Kidney (tissue), 14 donors: Measurements from ENCODE around the gene MAP3K14. TPM values are rescaled to one million over a fixed set of nuclear protein-coding genes. Genes with fewer than 3 reads are reported as not detected.

Source experiments
- DNase-seq, 5 donors: peaks; one replicate each; pipeline ENCODE4 v3.0.0-alpha.2; 2013 to 2020
- FAIRE-seq: peaks from 2 replicates; lab custom pipeline; 2012; peaks lifted over from hg19 to GRCh38; lab: Jason Lieb, UNC
- H3K27ac ChIP-seq, 2 donors: one replicate each; pipeline ENCODE4 v1.7.0; 2013; ENCODE audit warnings: low read depth in 2 of 2, low read length in 2 of 2, inconsistent platforms in 1 of 2
- H3K27me3 ChIP-seq: one replicate; pipeline ENCODE4 v1.7.1; 2013; ENCODE audit warnings: low read length, inconsistent platforms; ENCODE audit not compliant: control insufficient read depth, insufficient read depth
- H3K36me3 ChIP-seq, 3 donors: one replicate each; pipeline versions ENCODE4 v1.7.0 to v1.7.1; 2013; ENCODE audit warnings: low read length in 3 of 3, control low read depth in 1 of 3, inconsistent platforms in 1 of 3; ENCODE audit not compliant: insufficient read depth in 3 of 3, control insufficient read depth in 2 of 3
- H3K4me1 ChIP-seq, 3 donors: one replicate each; pipeline versions ENCODE4 v1.7.0 to v1.7.1; 2013; ENCODE audit warnings: low read length in 3 of 3, inconsistent platforms in 1 of 3, low read depth in 1 of 3; ENCODE audit not compliant: control insufficient read depth in 2 of 3, insufficient read depth in 2 of 3
- H3K4me3 ChIP-seq, 3 donors: one replicate each; pipeline versions ENCODE4 v1.7.0 to v1.8.1; 2013; ENCODE audit warnings: low read length in 3 of 3, control low read depth in 1 of 3, inconsistent platforms in 1 of 3
- H3K9ac ChIP-seq, 3 donors: one replicate each; pipeline versions ENCODE4 v1.7.0 to v1.7.1; 2013; ENCODE audit warnings: low read length in 3 of 3, control low read depth in 1 of 3, inconsistent platforms in 1 of 3
- H3K9me3 ChIP-seq, 3 donors: one replicate each; pipeline versions ENCODE4 v1.7.0 to v1.7.1; 2013; ENCODE audit warnings: low read length in 3 of 3, control low read depth in 1 of 3, inconsistent platforms in 1 of 3; ENCODE audit not compliant: control insufficient read depth in 2 of 3, insufficient read depth in 1 of 3
- CTCF ChIP-seq: IDR thresholded peaks from 3 replicates; pipeline ENCODE4 v1.5.1; 2012; ENCODE audit warnings: mild to moderate bottlenecking, moderate library complexity, borderline replicate concordance; ENCODE audit not compliant: insufficient read depth; ENCODE audit errors: extremely low read depth
- intact Hi-C: fragments of 100-400 bp; cut with DNase I; formaldehyde crosslinking; loops from one replicate; pipeline ENCODE4 v1.11.1; 2022
- polyA plus RNA-seq: library from polyadenylated mRNA; stranded (reverse); fragments of 350-450 nt; fragmentation: Illumina TruSeq; extraction: RNeasy Lipid Tissue Mini Kit (QIAGEN cat#74804); gene quantifications from one replicate; pipeline ENCODE4 v1.2.3, GENCODE V29; 2014; ENCODE audit warnings: low read depth, low replicate concordance; ENCODE audit not compliant: insufficient read depth
- total RNA-seq: library from RNA; stranded (reverse); fragmentation: NEBNext Ultra II Directional; extraction: Animal tissue kit (Norgen Biotek cat#: 25700); gene quantifications from one replicate; pipeline ENCODE4 v1.2.1, GENCODE V29; 2021
- donor health status: control.
- donor health status: control.
- donor health status: control.
- donor health status: control.
- donor health status: control.
- donor health status: DM: yes; HTN: yes; CAD: no.
- donor health status: Normal renal cell carcinoma (clear cell type).

Gene MAP3K14
- total and polyA plus RNA-seq, 2 donors from 2014 or later, result 7.6 to 24.5 TPM

DNA sequence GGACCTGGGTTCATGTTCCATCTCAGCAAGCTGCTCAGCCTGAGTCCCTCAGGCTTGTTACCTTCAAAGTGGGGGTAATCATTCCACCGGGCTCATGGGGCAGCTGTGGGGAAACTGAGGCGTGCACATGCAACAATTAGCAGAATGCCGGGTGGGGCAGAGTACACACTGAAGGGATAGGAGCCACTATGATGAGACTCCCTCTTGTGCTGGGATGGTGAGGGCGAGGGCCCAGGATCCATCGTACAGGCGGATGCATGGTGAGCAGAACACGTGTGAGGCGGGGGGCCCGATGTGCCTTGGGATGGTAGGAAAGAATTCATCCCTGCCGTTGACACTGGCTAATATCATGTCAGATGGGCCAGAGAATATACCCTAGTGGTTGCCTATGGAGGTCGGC lies 25.5 kb upstream of the MAP3K14 start:
- Histone ChIP-seq H3K9ac (no peak overlapping the region), H3K27ac (no peak overlapping the region), H3K36me3 (no peaks in the 10 kb centered on the region), H3K9me3 (no peaks in the 10 kb centered on the region), H3K27me3 (no peaks in the 10 kb centered on the region), H3K4me1 (peaks cover 0 to 3% (median 0%) of the 10 kb centered on the region in 3 donors), H3K4me3 (no peak overlapping the region)
- intact Hi-C loops, result no loop called here
- DNase-seq (peak in 2 of 5 donors; percentile 7 to 29), FAIRE-seq (no peak)
- no peak for TF ChIP-seq CTCF

DNA sequence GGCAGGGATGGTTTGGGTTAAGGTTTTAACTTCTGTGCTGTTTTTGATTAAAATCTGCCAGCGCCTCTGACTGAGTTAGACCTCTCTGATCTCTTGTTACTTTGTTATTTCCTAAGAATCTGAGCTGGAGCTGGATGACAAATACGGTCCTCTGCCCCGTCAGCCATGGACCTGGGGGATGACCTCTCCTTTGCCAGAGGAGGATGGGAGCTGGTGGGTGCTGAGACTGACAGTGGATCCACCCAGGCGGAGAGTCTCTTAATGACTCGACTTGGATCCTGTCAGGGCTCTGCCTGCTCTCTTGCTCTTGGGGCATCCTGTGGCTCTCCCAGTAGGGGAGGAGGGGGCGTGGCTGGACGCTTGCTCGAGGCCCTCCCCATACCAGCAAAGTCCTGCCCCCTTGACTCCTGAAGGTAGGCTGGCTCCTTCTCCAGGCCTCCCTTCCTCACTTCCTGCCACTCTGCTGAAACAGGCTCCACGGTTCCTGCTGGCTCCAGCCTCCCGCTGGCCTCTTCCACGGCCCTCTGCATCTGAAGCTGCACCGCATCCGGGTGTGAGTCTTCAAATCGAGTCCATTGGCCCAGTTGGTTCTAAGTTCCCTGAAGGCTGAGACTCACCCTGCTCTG lies 24.8 kb upstream of the MAP3K14 start:
- Histone ChIP-seq H3K27ac (peak overlapping the region in 1 of 2 donors; percentile 35), H3K36me3 (no peaks in the 10 kb centered on the region), H3K4me1 (peaks cover 0 to 3% (median 0%) of the 10 kb centered on the region in 3 donors), H3K9me3 (no peaks in the 10 kb centered on the region), H3K9ac (peak overlapping the region in 1 of 3 donors; percentile 34), H3K27me3 (no peaks in the 10 kb centered on the region), H3K4me3 (no peak overlapping the region)
- intact Hi-C loops, result no loop called here
- DNase-seq (peak; percentile 61 to 84 (median 78)), FAIRE-seq (no peak)
- no peak for TF ChIP-seq CTCF

GRCh38 chr17:45339646-45340605 lies 23.1 kb upstream of the MAP3K14 start:
- no peak overlapping the region for H3K4me3 ChIP-seq
- intact Hi-C loops, result no loop called here
- no peak overlapping the region for H3K27ac ChIP-seq
- DNase-seq (peak in 2 of 5 donors; percentile 1 to 24), FAIRE-seq (no peak)
- TF ChIP-seq CTCF, result no peak
- no peaks in the 10 kb centered on the region for H3K36me3 ChIP-seq
- H3K9me3 ChIP-seq, result no peaks in the 10 kb centered on the region
- no peak overlapping the region for H3K9ac ChIP-seq
- H3K27me3 ChIP-seq, result no peaks in the 10 kb centered on the region
- H3K4me1 ChIP-seq, result peaks cover 0 to 3% (median 0%) of the 10 kb centered on the region in 3 donors
